Mammary epithelial cell (primary cell): ENCODE results near the gene TRIP13.

Source experiments
- CTCF ChIP-seq, 2 donors: IDR thresholded peaks in 1 of 2; conservative IDR thresholded peaks in 1 of 2; 2 replicates each; pipeline ENCODE4 v1.5.1; 2011 to 2012; ENCODE audit warnings: inconsistent platforms in 2 of 2, low read length in 2 of 2, mild to moderate bottlenecking in 2 of 2, control low read depth in 1 of 2, low read depth in 1 of 2; ENCODE audit not compliant: insufficient read depth in 1 of 2; ENCODE audit errors: extremely low read depth in 1 of 2
- EZH2 ChIP-seq: IDR thresholded peaks from 2 replicates; pipeline ENCODE4 v1.6.1; 2012; ENCODE audit warnings: low read length, inconsistent platforms, borderline replicate concordance

GRCh38 chr5:861442-862366 is 31.0 kb upstream of the TRIP13 start:
- TF ChIP-seq CTCF (conservative IDR thresholded peaks at IDR 0.05 in 1 of 2, IDR thresholded peaks at IDR 0.05 in 1 of 2; ENCODE audit: extremely low read depth in 1 of 2, insufficient read depth in 1 of 2, low read depth in 1 of 2, low read length in 2 of 2), result no peak
- TF ChIP-seq EZH2, result no peak
